K562 (cell line): ENCODE results near the gene L3MBTL3. TPM values are rescaled to one million over a fixed set of nuclear protein-coding genes. Genes with fewer than 3 reads are reported as not detected.

ENCODE experiments used
- ATAC-seq: fragments of 200-7000 bp; cut with Tn5 transposase; 3 replicates; pipeline ENCODE4 v1.9.1; 2020; ENCODE audit warnings: moderate library complexity
- BruUV-seq: library from RNA; stranded (reverse); fragments of 400-500 nt; replicated peaks from 2 replicates; lab custom pipeline; 2021; lab: Mats Ljungman, UMichigan
- CTCF ChIA-PET: fragments of 300-600 bp; formaldehyde crosslinking; extraction: SDS; loops from one replicate; lab custom pipeline; 2021; ENCODE audit warnings: low intra/inter-chr PET ratio; lab: Yijun Ruan, JAX
- POLR2A ChIA-PET: fragments of 300-600, 350-650 bp; sonication (Branson Sonifier 250); formaldehyde crosslinking; extraction: SDS; loops from one replicate; lab custom pipeline; 2021; ENCODE audit warnings: antibody characterized with exemption, inconsistent platforms; lab: Yijun Ruan, JAX
- DNase-seq, 4 experiments: peaks; one replicate each; pipeline versions ENCODE4 v3.0.0 to v3.0.0-alpha.2; 2011 to 2018; ENCODE audit warnings: low spot score in 3 of 4, mixed read lengths in 3 of 4; ENCODE audit errors: extremely low read depth in 1 of 4
- FAIRE-seq: peaks from 2 replicates; lab custom pipeline; 2011; peaks lifted over from hg19 to GRCh38; lab: Jason Lieb, UNC
- H2AFZ ChIP-seq: 2 replicates; pipeline ENCODE4 v1.6.0; 2011; ENCODE audit warnings: low read depth, low read length, control low read depth, inconsistent platforms
- H3K27ac ChIP-seq: fragments of 200-600 bp; 3 replicates; pipeline ENCODE4 v1.8.0; 2011; ENCODE audit warnings: low read depth, mild to moderate bottlenecking, control low read depth, inconsistent platforms, low read length, moderate library complexity, mixed read lengths; ENCODE audit errors: extremely low read depth
- H3K27me3 ChIP-seq, 2 experiments: fragments of 300-600 bp in 1 of 2; 2 replicates in 1 of 2; 3 replicates in 1 of 2; pipeline versions ENCODE4 v1.6.0 to v1.8.0; 2011; ENCODE audit warnings: inconsistent platforms in 2 of 2, low read length in 2 of 2, mild to moderate bottlenecking in 1 of 2, mixed read lengths in 1 of 2, moderate library complexity in 1 of 2; ENCODE audit not compliant: control insufficient read depth in 2 of 2, insufficient read depth in 2 of 2
- H3K36me3 ChIP-seq: fragments of 300-600 bp; 3 replicates; pipeline ENCODE4 v1.8.0; 2011; ENCODE audit warnings: mild to moderate bottlenecking, low read length, inconsistent platforms; ENCODE audit not compliant: control insufficient read depth, insufficient read depth
- H3K4me1 ChIP-seq, 2 experiments: fragments of 200-600 bp in 1 of 2; replicated peaks in 1 of 2; 2 replicates in 1 of 2; 3 replicates in 1 of 2; pipeline versions ENCODE4 v1.5.1 to v1.8.0; 2011; ENCODE audit warnings: inconsistent platforms in 2 of 2, low read length in 2 of 2, mild to moderate bottlenecking in 1 of 2, mixed read lengths in 1 of 2, moderate library complexity in 1 of 2; ENCODE audit not compliant: control insufficient read depth in 2 of 2, insufficient read depth in 2 of 2
- H3K4me2 ChIP-seq: 2 replicates; pipeline ENCODE4 v1.6.1; 2011; ENCODE audit warnings: low read length, control low read depth, inconsistent platforms, mixed read lengths; ENCODE audit not compliant: insufficient read depth
- H3K4me3 ChIP-seq: fragments of 200-600 bp; sonication (generic), shearing (Covaris generic); 2 replicates; pipeline ENCODE4 v1.5.1; 2016; ENCODE audit warnings: control low read depth, inconsistent platforms
- H3K79me2 ChIP-seq: fragments of 200-600 bp; 3 replicates; pipeline ENCODE4 v1.8.0; 2011; ENCODE audit warnings: low read length, inconsistent platforms; ENCODE audit not compliant: control insufficient read depth, insufficient read depth
- H3K9ac ChIP-seq, 2 experiments: 2 replicates each; pipeline versions ENCODE4 v1.6.0 to v1.6.1; 2011; ENCODE audit warnings: low read depth in 2 of 2, low read length in 2 of 2, control low read depth in 1 of 2, inconsistent platforms in 1 of 2, mild to moderate bottlenecking in 1 of 2, mixed read lengths in 1 of 2; ENCODE audit not compliant: insufficient read depth in 1 of 2
- H3K9me1 ChIP-seq: one replicate; pipeline ENCODE4 v1.6.0; 2011; ENCODE audit warnings: inconsistent platforms, mild to moderate bottlenecking, low read length, moderate library complexity; ENCODE audit not compliant: control insufficient read depth, insufficient read depth
- H3K9me3 ChIP-seq: replicated peaks from 2 replicates; pipeline ENCODE4 v1.5.1; 2011; ENCODE audit warnings: low read depth, low read length, inconsistent platforms; ENCODE audit not compliant: control insufficient read depth, insufficient read depth
- H4K20me1 ChIP-seq: replicated peaks from 2 replicates; pipeline ENCODE4 v1.6.1; 2011; ENCODE audit warnings: low read length, inconsistent platforms, mixed read lengths; ENCODE audit not compliant: control insufficient read depth, insufficient read depth
- ETS2 ChIP-seq: IDR thresholded peaks from 2 replicates; pipeline ENCODE4 v1.6.1; 2016; ENCODE audit warnings: borderline replicate concordance, missing genetic modification characterization, mild to moderate bottlenecking, moderate library complexity, missing compliant biosample characterization; ENCODE audit not compliant: poor library complexity, severe bottlenecking
- FOXA3 ChIP-seq, 2 experiments: fragments of 450-650 bp in 1 of 2; sonication (generic) in 1 of 2; formaldehyde crosslinking; IDR thresholded peaks in 1 of 2; conservative IDR thresholded peaks in 1 of 2; 2 replicates each; pipeline versions ENCODE4 v1.4.0 to v1.8.0; 2020 to 2022; ENCODE audit warnings: mild to moderate bottlenecking in 2 of 2, missing genetic modification reagents in 1 of 2
- MEF2A ChIP-seq: IDR thresholded peaks from 2 replicates; pipeline ENCODE4 v1.6.1; 2011; ENCODE audit warnings: low read depth, mild to moderate bottlenecking, low read length, moderate library complexity; ENCODE audit not compliant: control insufficient read depth
- SETDB1 ChIP-seq: IDR thresholded peaks from one replicate; pipeline ENCODE4 v1.6.1; 2012; ENCODE audit warnings: low read length, control low read depth, inconsistent platforms
- ZFP36 ChIP-seq: fragments of 150-350 bp; IDR thresholded peaks from 2 replicates; pipeline ENCODE4 v1.6.1; 2018; ENCODE audit warnings: low read length, low read depth; ENCODE audit not compliant: partially characterized antibody
- ZNF263 ChIP-seq: sonication (generic); formaldehyde crosslinking; IDR thresholded peaks from 2 replicates; pipeline ENCODE4 v1.8.0; 2022; ENCODE audit warnings: mild to moderate bottlenecking, missing genetic modification reagents, borderline replicate concordance
- ZNF561 ChIP-seq: fragments of 450-650 bp; formaldehyde crosslinking; conservative IDR thresholded peaks from 2 replicates; pipeline ENCODE4 v1.4.0; 2020; ENCODE audit warnings: mild to moderate bottlenecking, moderate library complexity
- WGBS: fragments of 100-300 bp; shearing (Covaris generic); methylation state at CpG from one replicate; pipeline ENCODE4 v1.1.6; 2016; ENCODE audit warnings: low coverage, mixed read lengths; ENCODE audit not compliant: insufficient coverage; ENCODE audit errors: missing lambda C conversion rate; 5-methylcytosine and 5-hydroxymethylcytosine counted together
- in situ Hi-C: fragments of 300-500 bp; cut with MboI; formaldehyde crosslinking; loops from 4 replicates; pipeline ENCODE4 v1.15.0; 2018; ENCODE audit warnings: inconsistent platforms, mixed read lengths
- intact Hi-C: fragments of 100-400 bp; cut with micrococcal nuclease; formaldehyde crosslinking; loops from 2 replicates; pipeline ENCODE4 v1.14.2; 2022
- polyA plus RNA-seq, 8 experiments: library from polyadenylated mRNA; depleted of rRNA in 4 of 8; stranded (reverse) in 5 of 8; unstranded in 3 of 8; fragments of >200 nt; fragmentation: Nextera tagmentation in 2 of 8; fragmentation: Illumina TruSeq in 1 of 8; extraction: Ambion mirVana in 2 of 8; extraction: Trizol in 1 of 8; gene quantifications; 2 replicates each; pipeline versions ENCODE4 v1.2.1 to v1.2.3, GENCODE V29; 2011 to 2014; ENCODE audit warnings: inconsistent platforms in 1 of 8, missing spikeins in 1 of 8
- total RNA-seq, 7 experiments: library from RNA; depleted of rRNA in 6 of 7; stranded (reverse); fragments of >200 nt in 6 of 7; fragmentation: Illumina TruSeq in 2 of 7; extraction: Trizol in 2 of 7; gene quantifications; 2 replicates each; pipeline versions ENCODE4 v1.2.1 to v1.2.3, GENCODE V29; 2011 to 2021; ENCODE audit warnings: low replicate concordance in 1 of 7
- TF ChIP-seq, protein P1 (sequence below): sonication (generic); formaldehyde crosslinking; IDR thresholded peaks from 2 replicates; pipeline ENCODE4 v1.8.1; 2023; ENCODE audit warnings: mild to moderate bottlenecking, missing genetic modification reagents, moderate library complexity
- TF ChIP-seq, protein P2 (sequence below), 2 experiments: fragments of 450-650 bp in 1 of 2; IDR thresholded peaks; 2 replicates each; pipeline ENCODE4 v1.6.1; 2011 to 2017; ENCODE audit warnings: low read depth in 2 of 2, antibody characterized with exemption in 1 of 2, borderline replicate concordance in 1 of 2, low read length in 1 of 2, mild to moderate bottlenecking in 1 of 2, mixed read lengths in 1 of 2; ENCODE audit not compliant: control insufficient read depth in 1 of 2

L3MBTL3 gene
- total and polyA plus RNA-seq, 9 of the 15 experiments (the other 6 are each of a cell fraction or from before 2014, with no cell fraction given), result 0.83 to 6.9 (median 5.4) TPM

DNA sequence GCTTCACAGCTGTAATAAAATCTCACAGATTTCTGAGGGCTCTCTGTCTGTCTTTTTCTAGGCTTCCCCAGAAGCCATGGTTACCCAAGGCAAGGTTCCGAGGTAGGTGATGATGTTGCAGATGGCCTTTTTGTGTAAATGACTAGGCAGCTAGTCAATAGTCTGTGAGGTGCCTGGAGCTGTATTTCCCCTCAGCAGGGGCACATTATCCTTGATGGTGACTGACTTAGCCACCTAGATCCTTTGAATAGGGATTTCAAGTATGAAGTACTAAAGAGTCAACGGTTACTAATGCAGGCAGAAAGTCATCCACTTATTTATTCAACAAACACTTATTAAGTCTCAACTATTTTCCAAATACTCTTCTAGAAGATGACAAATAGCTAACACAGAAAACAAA, 49.3 kb upstream of the L3MBTL3 start:
- H3K36me3 ChIP-seq, result no peaks in the 10 kb centered on the region
- no peaks in the 10 kb centered on the region for H3K9me3 ChIP-seq
- 0% methylated on average over 2 of the region's 2 CpGs for WGBS
- intact Hi-C loops (no loop called here), in situ Hi-C loops (no loop called here)
- H3K9me1 ChIP-seq, result no peaks in the 10 kb centered on the region
- FAIRE-seq (no peak), ATAC-seq (no peak), DNase-seq (no peak)
- H4K20me1 ChIP-seq, result no peaks in the 10 kb centered on the region
- no peaks in the 10 kb centered on the region; a peak in 1 of 5 replicates for H3K27me3 ChIP-seq
- H3K27ac ChIP-seq, result no peak overlapping the region
- ChIA-PET POLR2A (interaction anchor here (0.6 kb wide), 1 partner anchor 368 kb away, joined by 4 read pairs; no protein-coding TSS in a partner anchor), CTCF (no interaction called here)
- H3K4me1 ChIP-seq, result no peaks in the 10 kb centered on the region
- no TSS peak for BruUV-seq
- no peak overlapping the region for H3K4me2 ChIP-seq
- H3K4me3 ChIP-seq, result no peak overlapping the region
- H3K9ac ChIP-seq, result no peak overlapping the region
- H2AFZ ChIP-seq, result no peak overlapping the region
- H3K79me2 ChIP-seq, result no peaks in the 10 kb centered on the region
- TF ChIP-seq, protein P1, sequence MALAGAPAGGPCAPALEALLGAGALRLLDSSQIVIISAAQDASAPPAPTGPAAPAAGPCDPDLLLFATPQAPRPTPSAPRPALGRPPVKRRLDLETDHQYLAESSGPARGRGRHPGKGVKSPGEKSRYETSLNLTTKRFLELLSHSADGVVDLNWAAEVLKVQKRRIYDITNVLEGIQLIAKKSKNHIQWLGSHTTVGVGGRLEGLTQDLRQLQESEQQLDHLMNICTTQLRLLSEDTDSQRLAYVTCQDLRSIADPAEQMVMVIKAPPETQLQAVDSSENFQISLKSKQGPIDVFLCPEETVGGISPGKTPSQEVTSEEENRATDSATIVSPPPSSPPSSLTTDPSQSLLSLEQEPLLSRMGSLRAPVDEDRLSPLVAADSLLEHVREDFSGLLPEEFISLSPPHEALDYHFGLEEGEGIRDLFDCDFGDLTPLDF (CRISPR knock-in tag), result no peak
- TF ChIP-seq ZNF263, result no peak
- no peak for TF ChIP-seq ETS2
- no peak for TF ChIP-seq MEF2A
- no peak for TF ChIP-seq ZFP36
- TF ChIP-seq FOXA3 (CRISPR knock-in tag; conservative IDR thresholded peaks at IDR 0.05 in 1 of 2, IDR thresholded peaks at IDR 0.05 in 1 of 2), result no peak
- TF ChIP-seq ZNF561, result no peak
- TF ChIP-seq, protein P2, sequence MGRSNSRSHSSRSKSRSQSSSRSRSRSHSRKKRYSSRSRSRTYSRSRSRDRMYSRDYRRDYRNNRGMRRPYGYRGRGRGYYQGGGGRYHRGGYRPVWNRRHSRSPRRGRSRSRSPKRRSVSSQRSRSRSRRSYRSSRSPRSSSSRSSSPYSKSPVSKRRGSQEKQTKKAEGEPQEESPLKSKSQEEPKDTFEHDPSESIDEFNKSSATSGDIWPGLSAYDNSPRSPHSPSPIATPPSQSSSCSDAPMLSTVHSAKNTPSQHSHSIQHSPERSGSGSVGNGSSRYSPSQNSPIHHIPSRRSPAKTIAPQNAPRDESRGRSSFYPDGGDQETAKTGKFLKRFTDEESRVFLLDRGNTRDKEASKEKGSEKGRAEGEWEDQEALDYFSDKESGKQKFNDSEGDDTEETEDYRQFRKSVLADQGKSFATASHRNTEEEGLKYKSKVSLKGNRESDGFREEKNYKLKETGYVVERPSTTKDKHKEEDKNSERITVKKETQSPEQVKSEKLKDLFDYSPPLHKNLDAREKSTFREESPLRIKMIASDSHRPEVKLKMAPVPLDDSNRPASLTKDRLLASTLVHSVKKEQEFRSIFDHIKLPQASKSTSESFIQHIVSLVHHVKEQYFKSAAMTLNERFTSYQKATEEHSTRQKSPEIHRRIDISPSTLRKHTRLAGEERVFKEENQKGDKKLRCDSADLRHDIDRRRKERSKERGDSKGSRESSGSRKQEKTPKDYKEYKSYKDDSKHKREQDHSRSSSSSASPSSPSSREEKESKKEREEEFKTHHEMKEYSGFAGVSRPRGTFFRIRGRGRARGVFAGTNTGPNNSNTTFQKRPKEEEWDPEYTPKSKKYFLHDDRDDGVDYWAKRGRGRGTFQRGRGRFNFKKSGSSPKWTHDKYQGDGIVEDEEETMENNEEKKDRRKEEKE (IDR thresholded peaks at IDR 0.05; ENCODE audit: borderline replicate concordance in 1 of 2, control insufficient read depth in 1 of 2, low read depth in 2 of 2, low read length in 1 of 2), result no peak
- no peak for TF ChIP-seq SETDB1
